Activated naive CD8-positive, alpha-beta T cell treated with anti-CD3 and anti-CD28 coated beads, Interleukin-2, amount 10 ng/mL, durations not matched to agents 7 days and 5 days (primary cell): ENCODE results near the gene MEF2C. TPM values are rescaled to one million over a fixed set of nuclear protein-coding genes. Genes with fewer than 3 reads are reported as not detected.

Experiments used
- ATAC-seq: fragments of 150-1000 bp; cut with Tn5 transposase; one replicate; pipeline ENCODE4 v1.10.0; 2021; ENCODE audit warnings: low read depth, moderate library complexity
- POLR2A ChIA-PET: fragments of 350-600 bp; sonication (Branson Sonifier 250); formaldehyde crosslinking; loops from one replicate; lab custom pipeline; 2021; ENCODE audit warnings: antibody characterized with exemption; lab: Charles Lee
- DNase-seq: peaks from one replicate; pipeline ENCODE4 v3.0.0; 2021
- H3K27ac Mint-ChIP-seq: one replicate; pipeline ENCODE4 v1.8.0; 2022; ENCODE audit warnings: mild to moderate bottlenecking, mixed read lengths
- H3K27me3 Mint-ChIP-seq: one replicate; pipeline ENCODE4 v1.8.0; 2022; ENCODE audit warnings: mild to moderate bottlenecking, moderate library complexity, mixed read lengths
- H3K36me3 Mint-ChIP-seq: one replicate; pipeline ENCODE4 v1.8.0; 2021; ENCODE audit warnings: mild to moderate bottlenecking, mixed read lengths
- H3K4me1 Mint-ChIP-seq: one replicate; pipeline ENCODE4 v1.8.0; 2021; ENCODE audit warnings: mixed read lengths
- H3K4me3 Mint-ChIP-seq: one replicate; pipeline ENCODE4 v1.8.0; 2022; ENCODE audit warnings: mild to moderate bottlenecking, moderate library complexity, mixed read lengths
- H3K9me3 Mint-ChIP-seq: one replicate; pipeline ENCODE4 v1.8.0; 2021; ENCODE audit warnings: mixed read lengths
- total RNA-seq, 2 experiments: library from RNA; stranded (reverse); gene quantifications; one replicate each; pipeline ENCODE4 v1.2.3, GENCODE V29; 2021

The MEF2C gene
- total RNA-seq, 2 experiments from 2014 or later: 0.60 to 0.86 TPM

GRCh38 chr5:88826646-88827585 is 56.1 kb downstream of the MEF2C start:
- peak overlapping the region; percentile 45 for H3K4me3 Mint-ChIP-seq
- H3K27ac Mint-ChIP-seq: no peak overlapping the region
- no peaks in the 10 kb centered on the region for H3K9me3 Mint-ChIP-seq
- peaks cover 27% of the 10 kb centered on the region for H3K4me1 Mint-ChIP-seq
- ATAC-seq (peak; percentile 44), DNase-seq (no peak)
- peaks cover 2% of the 10 kb centered on the region for H3K27me3 Mint-ChIP-seq
- POLR2A ChIA-PET: no interaction called here
- H3K36me3 Mint-ChIP-seq: no peaks in the 10 kb centered on the region

GRCh38 chr5:88825584-88826315 is 57.2 kb downstream of the MEF2C start:
- Mint-ChIP-seq H3K9me3 (no peaks in the 10 kb centered on the region), H3K27me3 (peaks cover 8% of the 10 kb centered on the region), H3K4me1 (peaks cover 27% of the 10 kb centered on the region), H3K27ac (no peak overlapping the region), H3K36me3 (no peaks in the 10 kb centered on the region), H3K4me3 (no peak overlapping the region)
- DNase-seq (no peak), ATAC-seq (no peak)
- POLR2A ChIA-PET: no interaction called here

GRCh38 chr5:88824892-88825583 is 57.9 kb downstream of the MEF2C start:
- Mint-ChIP-seq H3K36me3 (no peaks in the 10 kb centered on the region), H3K27ac (no peak overlapping the region), H3K27me3 (peaks cover 10% of the 10 kb centered on the region), H3K4me1 (peaks cover 26% of the 10 kb centered on the region), H3K9me3 (no peaks in the 10 kb centered on the region), H3K4me3 (no peak overlapping the region)
- POLR2A ChIA-PET: no interaction called here
- ATAC-seq (no peak), DNase-seq (no peak)

GRCh38 chr5:88824141-88824540 is 58.8 kb downstream of the MEF2C start:
- Mint-ChIP-seq H3K9me3 (no peaks in the 10 kb centered on the region), H3K4me3 (no peak overlapping the region), H3K27ac (no peak overlapping the region), H3K4me1 (peaks cover 20% of the 10 kb centered on the region), H3K36me3 (no peaks in the 10 kb centered on the region), H3K27me3 (peaks cover 12% of the 10 kb centered on the region)
- POLR2A ChIA-PET: no interaction called here
- DNase-seq (no peak), ATAC-seq (no peak)

- Mint-ChIP-seq H3K36me3 (no peaks in the 10 kb centered on the region), H3K27ac (no peak overlapping the region), H3K9me3 (no peaks in the 10 kb centered on the region), H3K4me3 (no peak overlapping the region), H3K4me1 (peaks cover 17% of the 10 kb centered on the region), H3K27me3 (peaks cover 14% of the 10 kb centered on the region)
- POLR2A ChIA-PET: no interaction called here
- ATAC-seq (no peak), DNase-seq (no peak)
These were observed 59.8 kb downstream of the MEF2C start for GRCh38 chr5:88823201-88823600.

GRCh38 chr5:88821161-88821560 is 61.8 kb downstream of the MEF2C start:
- H3K27me3 Mint-ChIP-seq: peaks cover 15% of the 10 kb centered on the region
- no peaks in the 10 kb centered on the region for H3K36me3 Mint-ChIP-seq
- no peak overlapping the region for H3K27ac Mint-ChIP-seq
- no peak for DNase-seq
- peaks cover 5% of the 10 kb centered on the region for H3K4me1 Mint-ChIP-seq
- no peak for ATAC-seq
- H3K9me3 Mint-ChIP-seq: no peaks in the 10 kb centered on the region
- H3K4me3 Mint-ChIP-seq: no peak overlapping the region
- POLR2A ChIA-PET: no interaction called here

GRCh38 chr5:88820581-88820980 is 62.4 kb downstream of the MEF2C start:
- Mint-ChIP-seq H3K9me3 (no peaks in the 10 kb centered on the region), H3K36me3 (no peaks in the 10 kb centered on the region), H3K4me1 (peaks cover under 1% of the 10 kb centered on the region), H3K27ac (no peak overlapping the region), H3K4me3 (no peak overlapping the region), H3K27me3 (peaks cover 15% of the 10 kb centered on the region)
- no peak for DNase-seq
- POLR2A ChIA-PET: no interaction called here
- ATAC-seq: no peak

- Mint-ChIP-seq H3K4me1 (no peaks in the 10 kb centered on the region), H3K36me3 (no peaks in the 10 kb centered on the region), H3K4me3 (no peak overlapping the region), H3K9me3 (no peaks in the 10 kb centered on the region), H3K27ac (no peak overlapping the region), H3K27me3 (peaks cover 15% of the 10 kb centered on the region)
- DNase-seq (no peak), ATAC-seq (no peak)
- POLR2A ChIA-PET: no interaction called here
These were observed 63.5 kb downstream of the MEF2C start for GRCh38 chr5:88819301-88819999.

- POLR2A ChIA-PET: no interaction called here
- Mint-ChIP-seq H3K9me3 (no peaks in the 10 kb centered on the region), H3K36me3 (no peaks in the 10 kb centered on the region), H3K27me3 (peaks cover 13% of the 10 kb centered on the region), H3K27ac (no peak overlapping the region), H3K4me1 (no peaks in the 10 kb centered on the region), H3K4me3 (no peak overlapping the region)
- ATAC-seq (no peak), DNase-seq (no peak)
These were observed 64.7 kb downstream of the MEF2C start for GRCh38 chr5:88818296-88818695.

- no peak overlapping the region for H3K27ac Mint-ChIP-seq
- no peak overlapping the region for H3K4me3 Mint-ChIP-seq
- DNase-seq (no peak), ATAC-seq (no peak)
- no peaks in the 10 kb centered on the region for H3K9me3 Mint-ChIP-seq
- peaks cover 8% of the 10 kb centered on the region for H3K27me3 Mint-ChIP-seq
- H3K4me1 Mint-ChIP-seq: no peaks in the 10 kb centered on the region
- no peaks in the 10 kb centered on the region for H3K36me3 Mint-ChIP-seq
- POLR2A ChIA-PET: no interaction called here
These were observed 66.8 kb downstream of the MEF2C start for GRCh38 chr5:88816195-88816594.

- Mint-ChIP-seq H3K4me1 (no peaks in the 10 kb centered on the region), H3K4me3 (no peak overlapping the region), H3K27me3 (peaks cover 5% of the 10 kb centered on the region), H3K9me3 (no peaks in the 10 kb centered on the region), H3K27ac (no peak overlapping the region), H3K36me3 (no peaks in the 10 kb centered on the region)
- DNase-seq (no peak), ATAC-seq (no peak)
- POLR2A ChIA-PET: no interaction called here
These were observed 67.8 kb downstream of the MEF2C start for GRCh38 chr5:88815050-88815789.

GRCh38 chr5:88813805-88814575 is 69.0 kb downstream of the MEF2C start:
- H3K36me3 Mint-ChIP-seq: no peaks in the 10 kb centered on the region
- H3K4me1 Mint-ChIP-seq: no peaks in the 10 kb centered on the region
- no peak overlapping the region for H3K27ac Mint-ChIP-seq
- POLR2A ChIA-PET: no interaction called here
- no peaks in the 10 kb centered on the region for H3K9me3 Mint-ChIP-seq
- DNase-seq: no peak
- no peak overlapping the region for H3K4me3 Mint-ChIP-seq
- no peak for ATAC-seq
- H3K27me3 Mint-ChIP-seq: peaks cover 5% of the 10 kb centered on the region
